GM12878 (cell line): ENCODE results near the gene MEGF11. TPM values are rescaled to one million over a fixed set of nuclear protein-coding genes. Genes with fewer than 3 reads are reported as not detected.

Experiments used
- ATAC-seq: fragments of 200-7000 bp; cut with Tn5 transposase; 3 replicates; pipeline ENCODE4 v1.9.1; 2020; ENCODE audit warnings: mild to moderate bottlenecking, moderate library complexity
- BruUV-seq: library from RNA; stranded (reverse); fragments of 400-500 nt; replicated peaks from 2 replicates; lab custom pipeline; 2021; lab: Mats Ljungman, UMichigan
- CTCF ChIA-PET: fragments of 300-600 bp; sonication (Branson Sonifier 250); formaldehyde crosslinking; extraction: SDS; loops from one replicate; lab custom pipeline; 2021; ENCODE audit warnings: inconsistent platforms; lab: Yijun Ruan, JAX
- POLR2A ChIA-PET: fragments of 350-600 bp; formaldehyde crosslinking; extraction: SDS; loops from one replicate; lab custom pipeline; 2021; ENCODE audit warnings: inconsistent platforms; lab: Charles Lee
- RAD21 ChIA-PET: fragments of 300-600 bp; sonication (Branson Sonifier 250); formaldehyde crosslinking; loops from one replicate; lab custom pipeline; 2023; ENCODE audit warnings: antibody characterized with exemption; ENCODE audit not compliant: unreplicated experiment; lab: Charles Lee
- SMC1A ChIA-PET: fragments of 300-600 bp; sonication (Branson Sonifier 250); formaldehyde crosslinking; loops from one replicate; lab custom pipeline; 2023; ENCODE audit not compliant: unreplicated experiment, uncharacterized antibody; lab: Charles Lee
- DNase-seq: peaks from one replicate; pipeline ENCODE4 v3.0.0-alpha.2; 2011; ENCODE audit warnings: low read depth, low spot score
- FAIRE-seq: peaks from 3 replicates; lab custom pipeline; 2011; peaks lifted over from hg19 to GRCh38; lab: Jason Lieb, UNC
- H2AFZ ChIP-seq: 2 replicates; pipeline ENCODE4 v1.6.0; 2011; ENCODE audit warnings: low read depth, low read length, control low read depth; ENCODE audit not compliant: control insufficient read depth
- H3K27ac ChIP-seq: 2 replicates; pipeline ENCODE4 v1.5.1; 2011; ENCODE audit warnings: control low read depth; ENCODE audit not compliant: control insufficient read depth, insufficient read depth
- H3K27me3 ChIP-seq, 2 experiments: replicated peaks in 1 of 2; 2 replicates each; pipeline versions ENCODE4 v1.6.0 to v1.6.1; 2011; ENCODE audit warnings: low read length in 1 of 2; ENCODE audit not compliant: control insufficient read depth in 2 of 2, insufficient read depth in 2 of 2
- H3K36me3 ChIP-seq, 2 experiments: 2 replicates each; pipeline ENCODE4 v1.5.1; 2011; ENCODE audit warnings: low read length in 1 of 2; ENCODE audit not compliant: control insufficient read depth in 2 of 2, insufficient read depth in 2 of 2
- H3K4me1 ChIP-seq: 2 replicates; pipeline ENCODE4 v1.6.1; 2011; ENCODE audit warnings: mild to moderate bottlenecking, low read length, moderate library complexity, mixed read lengths; ENCODE audit not compliant: control insufficient read depth, insufficient read depth
- H3K4me2 ChIP-seq: 2 replicates; pipeline ENCODE4 v1.6.0; 2011; ENCODE audit warnings: control low read depth; ENCODE audit not compliant: control insufficient read depth, insufficient read depth
- H3K4me3 ChIP-seq: fragments of 200-600 bp; sonication (generic); 2 replicates; pipeline ENCODE4 v1.5.1; 2016
- H3K79me2 ChIP-seq: 2 replicates; pipeline ENCODE4 v1.6.0; 2011; ENCODE audit warnings: low read length; ENCODE audit not compliant: control insufficient read depth, insufficient read depth
- H3K9ac ChIP-seq: 2 replicates; pipeline ENCODE4 v1.8.0; 2011; ENCODE audit warnings: low read length, control low read depth, mixed read lengths; ENCODE audit not compliant: control insufficient read depth, insufficient read depth
- H3K9me3 ChIP-seq: replicated peaks from 3 replicates; pipeline ENCODE4 v1.5.1; 2011; ENCODE audit warnings: mild to moderate bottlenecking, low read length; ENCODE audit not compliant: control insufficient read depth, insufficient read depth
- H4K20me1 ChIP-seq: 2 replicates; pipeline ENCODE4 v1.6.0; 2011; ENCODE audit not compliant: control insufficient read depth, insufficient read depth
- BCL11A ChIP-seq: IDR thresholded peaks from 2 replicates; pipeline ENCODE4 v1.6.1; 2011; ENCODE audit warnings: low read depth, low read length
- BMI1 ChIP-seq: fragments of 450-650 bp; IDR thresholded peaks from 2 replicates; pipeline ENCODE4 v1.6.1; 2016; ENCODE audit warnings: mild to moderate bottlenecking, moderate library complexity, borderline replicate concordance
- CBX3 ChIP-seq: fragments of 200-600 bp; sonication (generic); IDR thresholded peaks from 2 replicates; pipeline ENCODE4 v1.6.1; 2016; ENCODE audit warnings: low read depth, borderline replicate concordance
- IKZF1 ChIP-seq: fragments of 450-650 bp; conservative IDR thresholded peaks from 2 replicates; pipeline ENCODE4 v1.6.1; 2017; ENCODE audit warnings: antibody characterized with exemption, mild to moderate bottlenecking
- KLF5 ChIP-seq: fragments of 450-650 bp; IDR thresholded peaks from 2 replicates; pipeline ENCODE4 v1.6.1; 2014; ENCODE audit warnings: mild to moderate bottlenecking; ENCODE audit not compliant: partially characterized antibody
- MTA2 ChIP-seq: fragments of 450-650 bp; IDR thresholded peaks from 2 replicates; pipeline ENCODE4 v1.6.1; 2016; ENCODE audit warnings: low read depth, mild to moderate bottlenecking, moderate library complexity
- NFXL1 ChIP-seq: fragments of 450-650 bp; IDR thresholded peaks from 2 replicates; pipeline ENCODE4 v1.6.1; 2017; ENCODE audit warnings: antibody characterized with exemption, mild to moderate bottlenecking, borderline replicate concordance
- NRF1 ChIP-seq: conservative IDR thresholded peaks from 2 replicates; pipeline ENCODE4 v1.6.1; 2011; ENCODE audit warnings: mild to moderate bottlenecking, low read depth, low read length, improper control_type of control experiment
- RCOR1 ChIP-seq: conservative IDR thresholded peaks from 2 replicates; pipeline ENCODE4 v1.6.1; 2012; ENCODE audit warnings: low read depth, low read length, improper control_type of control experiment
- RFX5 ChIP-seq: IDR thresholded peaks from 2 replicates; pipeline ENCODE4 v1.6.1; 2011; ENCODE audit warnings: low read depth, low read length, improper control_type of control experiment
- SIN3A ChIP-seq: IDR thresholded peaks from 2 replicates; pipeline ENCODE4 v1.6.1; 2012; ENCODE audit warnings: low read depth, low read length, improper control_type of control experiment
- TBL1XR1 ChIP-seq: IDR thresholded peaks from 2 replicates; pipeline ENCODE4 v1.6.1; 2012; ENCODE audit warnings: low read depth, low read length, improper control_type of control experiment
- TCF7 ChIP-seq: IDR thresholded peaks from 2 replicates; pipeline ENCODE4 v1.6.1; 2014; ENCODE audit warnings: antibody characterized with exemption, borderline replicate concordance
- WGBS: methylation state at CpG from one replicate; pipeline ENCODE4 v1.1.6; 2016; ENCODE audit warnings: low lambda C conversion rate; ENCODE audit not compliant: insufficient replicate concordance, insufficient coverage; ENCODE audit errors: missing lambda C conversion rate; 5-methylcytosine and 5-hydroxymethylcytosine counted together
- in situ Hi-C: fragments of 300-500 bp; cut with MboI; formaldehyde crosslinking; loops from 9 replicates; pipeline ENCODE4 v1.14.3; 2018; ENCODE audit warnings: mixed read lengths
- intact Hi-C: fragments of 100-400 bp; cut with micrococcal nuclease; formaldehyde crosslinking; loops from one replicate; pipeline ENCODE4 v1.14.2; 2022; ENCODE audit not compliant: unreplicated experiment
- polyA plus RNA-seq, 11 experiments: library from polyadenylated mRNA; depleted of rRNA in 4 of 11; unstranded in 6 of 11; stranded (reverse) in 5 of 11; fragments of >200 nt; fragmentation: Nextera tagmentation in 4 of 11; fragmentation: Illumina TruSeq in 1 of 11; extraction: Ambion mirVana in 4 of 11; extraction: Trizol in 1 of 11; gene quantifications; 1 replicate in 1 of 11; 2 replicates in 10 of 11; pipeline versions ENCODE4 v1.2.1 to v1.2.3, GENCODE V29; 2011 to 2016; ENCODE audit warnings: inconsistent platforms in 2 of 11, missing spikeins in 2 of 11, low read depth in 1 of 11
- total RNA-seq, 4 experiments: library from RNA; depleted of rRNA in 3 of 4; stranded (reverse); fragments of >200 nt in 3 of 4; fragmentation: Illumina TruSeq in 1 of 4; extraction: Trizol in 1 of 4; gene quantifications; 2 replicates each; pipeline versions ENCODE4 v1.2.1 to v1.2.3, GENCODE V29; 2013 to 2021
- TF ChIP-seq, protein P1 (sequence below): fragments of 450-650 bp; IDR thresholded peaks from 2 replicates; pipeline ENCODE4 v1.6.1; 2017; ENCODE audit warnings: borderline replicate concordance
- TF ChIP-seq, protein P2 (sequence below): fragments of 450-650 bp; IDR thresholded peaks from 2 replicates; pipeline ENCODE4 v1.6.1; 2017; ENCODE audit warnings: antibody characterized with exemption, mild to moderate bottlenecking, moderate library complexity

The MEGF11 gene
- total and polyA plus RNA-seq, 10 of the 15 experiments (the other 5 are each of a cell fraction or from before 2014, with no cell fraction given) = 0.03 to 1.7 (median 0.49) TPM

- no peaks in the 10 kb centered on the region for H3K4me1 ChIP-seq
- H3K4me3 ChIP-seq = no peak overlapping the region
- FAIRE-seq (no peak), ATAC-seq (no peak), DNase-seq (no peak)
- H4K20me1 ChIP-seq = no peaks in the 10 kb centered on the region
- H3K27me3 ChIP-seq = no peaks in the 10 kb centered on the region
- no TSS peak for BruUV-seq
- peaks cover 2 to 20% of the 10 kb centered on the region in 2 experiments; a peak in 3 of 4 replicates for H3K36me3 ChIP-seq
- ChIA-PET POLR2A (interaction anchor here (0.6 to 1.1 kb wide), 2 partner anchors 222 to 344 kb away, joined by 3 read pairs; no protein-coding TSS in a partner anchor), RAD21 (no interaction called here), CTCF (interaction anchor here (0.7 to 1.8 kb wide), 5 partner anchors 12 to 216 kb away, joined by 3 to 4 read pairs (median 3); no protein-coding TSS in a partner anchor), SMC1A (interaction anchor here (0.7 to 1.1 kb wide), 3 partner anchors 9 to 27 kb away, joined by 3 to 4 read pairs (median 4); no protein-coding TSS in a partner anchor)
- H3K9ac ChIP-seq = no peak overlapping the region
- in situ Hi-C loops (no loop called here), intact Hi-C loops (no loop called here)
- no peaks in the 10 kb centered on the region for H3K9me3 ChIP-seq
- peaks cover 55% of the 10 kb centered on the region for H3K79me2 ChIP-seq
- H2AFZ ChIP-seq = no peak overlapping the region
- 0 out of 2 replicates have a peak overlapping the region, but pooled peaks have one; percentile 5 for H3K4me2 ChIP-seq
- TF ChIP-seq RCOR1 = no peak
- no peak for TF ChIP-seq MTA2
- no peak for TF ChIP-seq NRF1
- TF ChIP-seq RFX5 = no peak
- no peak for TF ChIP-seq TCF7
- no peak for TF ChIP-seq TBL1XR1
- no peak for TF ChIP-seq IKZF1
- TF ChIP-seq NFXL1 = no peak
- TF ChIP-seq BMI1 = no peak
- no peak for TF ChIP-seq KLF5
- TF ChIP-seq, protein P1, sequence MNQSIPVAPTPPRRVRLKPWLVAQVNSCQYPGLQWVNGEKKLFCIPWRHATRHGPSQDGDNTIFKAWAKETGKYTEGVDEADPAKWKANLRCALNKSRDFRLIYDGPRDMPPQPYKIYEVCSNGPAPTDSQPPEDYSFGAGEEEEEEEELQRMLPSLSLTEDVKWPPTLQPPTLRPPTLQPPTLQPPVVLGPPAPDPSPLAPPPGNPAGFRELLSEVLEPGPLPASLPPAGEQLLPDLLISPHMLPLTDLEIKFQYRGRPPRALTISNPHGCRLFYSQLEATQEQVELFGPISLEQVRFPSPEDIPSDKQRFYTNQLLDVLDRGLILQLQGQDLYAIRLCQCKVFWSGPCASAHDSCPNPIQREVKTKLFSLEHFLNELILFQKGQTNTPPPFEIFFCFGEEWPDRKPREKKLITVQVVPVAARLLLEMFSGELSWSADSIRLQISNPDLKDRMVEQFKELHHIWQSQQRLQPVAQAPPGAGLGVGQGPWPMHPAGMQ = no peak
- no peak for TF ChIP-seq SIN3A
- TF ChIP-seq BCL11A = no peak
- TF ChIP-seq, protein P2, sequence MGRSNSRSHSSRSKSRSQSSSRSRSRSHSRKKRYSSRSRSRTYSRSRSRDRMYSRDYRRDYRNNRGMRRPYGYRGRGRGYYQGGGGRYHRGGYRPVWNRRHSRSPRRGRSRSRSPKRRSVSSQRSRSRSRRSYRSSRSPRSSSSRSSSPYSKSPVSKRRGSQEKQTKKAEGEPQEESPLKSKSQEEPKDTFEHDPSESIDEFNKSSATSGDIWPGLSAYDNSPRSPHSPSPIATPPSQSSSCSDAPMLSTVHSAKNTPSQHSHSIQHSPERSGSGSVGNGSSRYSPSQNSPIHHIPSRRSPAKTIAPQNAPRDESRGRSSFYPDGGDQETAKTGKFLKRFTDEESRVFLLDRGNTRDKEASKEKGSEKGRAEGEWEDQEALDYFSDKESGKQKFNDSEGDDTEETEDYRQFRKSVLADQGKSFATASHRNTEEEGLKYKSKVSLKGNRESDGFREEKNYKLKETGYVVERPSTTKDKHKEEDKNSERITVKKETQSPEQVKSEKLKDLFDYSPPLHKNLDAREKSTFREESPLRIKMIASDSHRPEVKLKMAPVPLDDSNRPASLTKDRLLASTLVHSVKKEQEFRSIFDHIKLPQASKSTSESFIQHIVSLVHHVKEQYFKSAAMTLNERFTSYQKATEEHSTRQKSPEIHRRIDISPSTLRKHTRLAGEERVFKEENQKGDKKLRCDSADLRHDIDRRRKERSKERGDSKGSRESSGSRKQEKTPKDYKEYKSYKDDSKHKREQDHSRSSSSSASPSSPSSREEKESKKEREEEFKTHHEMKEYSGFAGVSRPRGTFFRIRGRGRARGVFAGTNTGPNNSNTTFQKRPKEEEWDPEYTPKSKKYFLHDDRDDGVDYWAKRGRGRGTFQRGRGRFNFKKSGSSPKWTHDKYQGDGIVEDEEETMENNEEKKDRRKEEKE = no peak
- TF ChIP-seq CBX3 = no peak
- H3K27ac ChIP-seq = no peak overlapping the region
- WGBS = 100% methylated on average over 1 of the region's 1 CpG
These were observed 378.1 kb downstream of the MEGF11 start for GRCh38 chr15:65875458-65875857.
